Measurements from ENCODE around the gene ADCY7.

Gene ADCY7

DNA sequence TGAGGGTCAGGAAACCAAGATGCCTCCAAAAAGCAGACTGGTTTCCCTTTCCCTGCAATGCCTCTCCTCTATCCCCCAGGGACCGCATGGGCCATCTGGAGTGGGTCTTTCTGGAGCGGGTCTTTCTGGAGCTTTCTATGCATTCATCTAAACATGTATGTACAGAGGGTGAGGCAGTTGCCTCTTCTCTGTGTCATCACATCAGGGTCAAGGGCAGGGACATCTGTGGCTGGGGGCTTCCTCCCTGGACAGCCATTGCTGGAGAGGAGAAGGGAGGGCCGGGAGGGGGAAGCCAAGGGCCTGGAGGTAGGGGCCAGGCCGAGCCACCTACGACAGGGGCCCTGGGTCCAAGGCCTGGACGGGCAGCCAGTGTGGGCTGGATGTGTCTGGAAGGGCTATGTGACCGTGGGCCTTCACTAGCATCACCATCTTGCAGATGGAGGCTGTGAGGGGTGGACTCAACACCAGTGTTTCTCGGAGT lies 840 bp downstream of the ADCY7 start:
- Mint-ChIP-seq H3K9me3 (no peaks in the 10 kb centered on the region), H3K27ac (peak overlapping the region; percentile 97), H3K4me1 (peaks cover 42 to 86% of the 10 kb centered on the region in 2 donors), H3K36me3 (peaks cover 1 to 7% of the 10 kb centered on the region in 2 donors), H3K27me3 (peaks cover 0 to 4% of the 10 kb centered on the region in 2 donors), H3K4me3 (peak overlapping the region; percentile 89 to 91)
- DNase-seq (no peak), ATAC-seq (replicated peaks) (no peak)

DNA sequence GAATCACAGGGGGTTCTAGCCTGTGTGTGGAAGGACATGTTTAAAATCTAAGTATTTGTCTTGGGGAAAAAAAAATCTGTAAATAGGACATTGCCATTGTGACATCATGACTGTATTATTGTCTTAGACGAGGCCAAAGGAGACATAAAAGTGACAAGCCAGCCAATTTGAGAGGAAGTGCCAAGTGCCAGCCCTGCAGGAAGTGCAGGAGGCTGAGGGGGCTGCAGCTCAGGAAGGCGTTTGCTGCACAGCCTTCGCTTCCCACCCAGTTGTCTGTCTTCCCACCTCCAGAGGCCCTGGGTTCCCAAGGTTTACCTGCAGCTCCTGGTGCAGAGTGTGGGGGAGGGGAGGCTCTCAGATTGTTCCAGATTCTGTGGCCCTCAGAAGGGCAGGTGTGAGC lies 1.3 kb downstream of the ADCY7 start:
- no peak for DNase-seq
- no peak for ATAC-seq (replicated peaks)
- peaks cover 2 to 7% of the 10 kb centered on the region in 2 donors for H3K36me3 Mint-ChIP-seq
- peak overlapping the region; percentile 89 to 91 for H3K4me3 Mint-ChIP-seq
- H3K9me3 Mint-ChIP-seq, result no peaks in the 10 kb centered on the region
- peaks cover 45 to 89% of the 10 kb centered on the region in 2 donors for H3K4me1 Mint-ChIP-seq
- H3K27me3 Mint-ChIP-seq, result no peaks in the 10 kb centered on the region
- peak overlapping the region; percentile 7 for H3K27ac Mint-ChIP-seq

DNA sequence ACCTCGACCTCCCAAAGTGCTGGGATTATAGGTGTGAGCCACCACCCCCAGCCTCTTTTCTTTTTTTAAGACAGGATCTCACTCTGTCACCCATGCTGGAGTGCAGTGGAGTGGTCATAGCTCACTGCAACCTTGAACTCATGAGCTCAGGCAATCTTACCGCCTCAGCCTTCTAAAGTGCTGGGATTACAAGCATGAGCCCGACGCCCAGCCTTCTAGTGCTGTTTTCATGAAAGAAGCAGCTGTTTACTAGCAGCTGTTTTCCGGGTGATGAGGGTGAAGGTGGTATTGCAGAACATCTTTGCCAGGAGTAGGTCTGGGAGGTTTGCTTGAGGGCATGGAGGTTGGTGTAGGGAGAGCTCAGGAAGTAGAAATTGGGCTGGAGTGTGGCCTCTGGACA lies 2.0 kb downstream of the ADCY7 start:
- ATAC-seq (replicated peaks), result no peak
- no peaks in the 10 kb centered on the region for H3K27me3 Mint-ChIP-seq
- H3K4me3 Mint-ChIP-seq, result peak overlapping the region in 1 of 2 donors; percentile 91
- peaks cover 3 to 7% of the 10 kb centered on the region in 2 donors for H3K36me3 Mint-ChIP-seq
- H3K27ac Mint-ChIP-seq, result no peak overlapping the region
- no peaks in the 10 kb centered on the region for H3K9me3 Mint-ChIP-seq
- DNase-seq, result no peak
- peaks cover 52 to 96% of the 10 kb centered on the region in 2 donors for H3K4me1 Mint-ChIP-seq

DNA sequence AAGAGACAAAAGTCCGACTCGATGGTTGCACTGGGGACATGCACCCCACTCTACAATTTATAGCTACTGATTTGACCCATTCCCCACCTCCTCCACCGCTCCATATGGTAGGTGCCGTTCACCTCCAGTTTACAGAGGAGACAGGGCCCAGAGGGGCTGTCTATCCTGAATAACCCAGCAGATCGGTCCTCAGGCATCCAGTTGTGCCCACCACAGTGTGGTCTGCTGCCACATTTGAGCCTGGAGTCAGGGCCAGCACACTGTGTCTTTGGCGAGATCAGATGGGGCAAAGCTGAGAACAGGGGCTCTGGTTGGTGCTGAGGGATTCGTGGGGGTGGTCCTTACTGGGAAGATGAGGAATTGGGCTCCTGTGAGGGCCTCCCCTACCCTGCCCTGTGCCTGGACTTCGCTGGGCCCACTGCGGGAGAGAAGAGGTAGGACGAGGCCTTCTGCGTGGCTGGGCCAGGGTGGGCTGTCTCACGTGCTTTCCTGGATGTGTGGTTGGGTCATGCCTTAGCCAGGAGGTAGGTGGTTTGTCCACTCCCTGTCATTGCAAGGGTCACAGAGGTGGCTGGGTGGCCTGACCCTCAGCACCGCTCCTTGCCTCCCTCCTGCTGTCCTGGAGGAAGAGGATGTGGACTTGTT lies 2.8 kb downstream of the ADCY7 start:
- Mint-ChIP-seq H3K27me3 (no peaks in the 10 kb centered on the region), H3K36me3 (peaks cover 3 to 10% of the 10 kb centered on the region in 2 donors), H3K4me1 (peaks cover 53 to 97% of the 10 kb centered on the region in 2 donors), H3K27ac (peak overlapping the region; percentile 83), H3K9me3 (no peaks in the 10 kb centered on the region), H3K4me3 (no peak overlapping the region)
- DNase-seq (no peak), ATAC-seq (replicated peaks) (no peak)

DNA sequence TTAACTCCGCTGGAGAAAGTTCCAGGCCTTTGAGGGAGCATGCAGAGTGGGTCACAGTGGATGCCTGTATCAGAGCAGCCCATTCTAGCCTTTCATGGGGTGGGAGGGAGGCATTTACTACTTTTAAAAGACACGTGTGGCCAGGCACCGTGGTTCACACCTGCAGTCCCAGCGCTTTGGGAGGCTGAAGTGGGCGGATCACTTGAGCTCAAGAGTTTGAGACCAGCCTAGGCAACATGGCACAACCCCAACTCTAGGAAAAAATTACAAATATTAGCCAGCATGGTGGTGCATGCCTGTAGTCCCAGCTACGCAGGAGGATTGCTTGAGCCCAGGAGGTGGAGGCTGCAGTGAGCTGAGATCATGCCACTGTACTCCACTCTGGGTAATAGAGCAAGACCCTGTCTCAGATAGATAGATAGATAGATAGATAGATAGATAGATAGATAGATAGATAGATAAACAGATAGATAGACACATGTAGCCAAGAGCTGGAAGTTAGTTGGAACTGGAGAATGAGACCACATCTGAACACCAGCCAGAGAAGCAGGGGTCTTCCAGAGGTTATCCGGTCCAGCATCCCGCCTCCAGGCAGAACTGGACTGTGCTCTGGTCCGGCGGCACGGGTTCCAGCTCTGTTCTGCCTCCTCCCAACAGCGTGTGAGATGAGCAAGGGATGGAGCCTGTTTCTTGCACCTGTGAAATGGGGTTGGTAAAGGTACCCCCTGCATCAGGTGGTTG lies 3.6 kb downstream of the ADCY7 start:
- Mint-ChIP-seq H3K27me3 (no peaks in the 10 kb centered on the region), H3K36me3 (peaks cover 3 to 10% of the 10 kb centered on the region in 2 donors), H3K9me3 (no peaks in the 10 kb centered on the region), H3K4me1 (peaks cover 51 to 96% of the 10 kb centered on the region in 2 donors), H3K27ac (no peak overlapping the region), H3K4me3 (no peak overlapping the region)
- no peak for ATAC-seq (replicated peaks)
- DNase-seq, result no peak

DNA sequence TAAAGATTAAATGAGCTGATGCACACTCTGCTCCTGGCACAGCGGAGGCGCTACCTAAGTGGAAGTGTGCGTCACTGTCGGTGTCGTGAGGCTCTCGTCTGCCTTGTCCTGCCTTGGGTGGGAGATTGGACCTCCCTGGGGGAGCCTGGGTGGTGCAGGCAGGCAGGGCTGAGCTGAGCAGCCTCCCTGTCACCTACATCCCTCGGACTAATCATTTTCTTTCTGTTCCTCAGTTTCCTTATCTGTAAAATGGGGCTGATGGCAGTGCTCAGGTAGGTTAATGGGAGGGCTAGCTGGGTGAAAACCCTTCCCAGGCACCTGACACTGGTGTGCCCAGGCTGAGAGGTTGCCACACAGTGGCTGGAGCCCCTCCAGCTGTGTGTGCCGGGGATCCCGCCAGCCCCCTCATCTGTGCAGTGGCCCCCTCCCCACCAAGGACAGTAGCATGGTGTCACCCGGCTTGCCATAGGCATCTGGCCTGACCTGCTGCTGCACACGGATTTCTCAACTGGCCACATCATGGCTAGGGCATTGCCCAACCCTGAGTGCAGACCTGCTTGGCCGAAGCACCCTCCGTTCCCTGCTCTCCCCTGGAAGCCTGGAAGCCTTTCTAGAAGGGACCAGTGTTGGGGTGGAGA lies 4.3 kb downstream of the ADCY7 start:
- H3K4me1 Mint-ChIP-seq, result peaks cover 50 to 96% of the 10 kb centered on the region in 2 donors
- H3K4me3 Mint-ChIP-seq, result no peak overlapping the region
- DNase-seq (no peak), ATAC-seq (replicated peaks) (no peak)
- H3K9me3 Mint-ChIP-seq, result no peaks in the 10 kb centered on the region
- H3K27me3 Mint-ChIP-seq, result no peaks in the 10 kb centered on the region
- H3K27ac Mint-ChIP-seq, result no peak overlapping the region
- peaks cover 3 to 10% of the 10 kb centered on the region in 2 donors for H3K36me3 Mint-ChIP-seq

DNA sequence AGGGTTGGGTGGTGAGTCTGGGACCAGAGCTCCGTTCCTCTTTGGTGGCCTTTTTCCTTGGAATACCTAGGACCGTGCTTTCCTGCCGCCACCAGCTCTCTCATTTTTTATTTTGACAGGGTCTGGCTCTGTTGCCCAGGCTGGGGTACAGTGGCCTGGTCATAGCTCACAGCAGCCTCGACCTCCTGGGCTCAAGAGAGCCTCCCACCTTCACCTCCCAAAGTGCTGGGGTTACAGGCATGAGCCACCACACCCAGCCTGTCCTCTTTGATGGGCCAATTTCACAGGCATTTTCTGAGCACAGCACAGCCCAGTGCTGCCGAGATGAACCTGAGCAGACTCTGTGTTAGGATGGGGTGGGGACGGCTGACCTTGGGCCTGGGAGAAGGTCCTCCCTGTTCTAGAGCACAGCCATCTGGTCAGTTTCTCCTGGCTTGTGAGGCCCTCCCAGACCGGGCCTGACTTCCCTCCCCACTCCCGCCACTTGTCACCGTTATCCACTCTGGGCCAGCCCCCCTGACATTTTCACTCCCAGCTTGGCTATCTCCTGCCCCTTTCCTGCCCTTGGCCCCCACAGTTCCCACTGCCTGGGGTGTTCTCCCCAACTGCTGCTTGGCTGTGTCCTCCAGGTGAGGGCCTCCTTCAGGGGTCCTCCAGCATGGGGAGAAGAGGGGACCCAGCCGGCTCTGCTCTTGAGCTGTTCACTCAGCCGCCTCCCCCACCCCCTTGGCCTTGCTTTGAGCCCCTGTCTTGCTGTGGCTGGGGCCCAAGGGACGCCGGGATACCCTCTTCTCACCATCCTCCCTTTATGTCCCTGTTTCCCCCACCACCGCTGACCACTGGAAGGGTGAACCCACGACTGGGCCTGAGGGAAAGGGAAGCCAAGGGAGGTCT lies 5.0 kb downstream of the ADCY7 start:
- Mint-ChIP-seq H3K27me3 (no peaks in the 10 kb centered on the region), H3K4me3 (no peak overlapping the region), H3K9me3 (no peaks in the 10 kb centered on the region), H3K27ac (peak overlapping the region; percentile 59), H3K4me1 (peaks cover 48 to 96% of the 10 kb centered on the region in 2 donors), H3K36me3 (peaks cover 3 to 10% of the 10 kb centered on the region in 2 donors)
- DNase-seq (no peak), ATAC-seq (replicated peaks) (no peak)

DNA sequence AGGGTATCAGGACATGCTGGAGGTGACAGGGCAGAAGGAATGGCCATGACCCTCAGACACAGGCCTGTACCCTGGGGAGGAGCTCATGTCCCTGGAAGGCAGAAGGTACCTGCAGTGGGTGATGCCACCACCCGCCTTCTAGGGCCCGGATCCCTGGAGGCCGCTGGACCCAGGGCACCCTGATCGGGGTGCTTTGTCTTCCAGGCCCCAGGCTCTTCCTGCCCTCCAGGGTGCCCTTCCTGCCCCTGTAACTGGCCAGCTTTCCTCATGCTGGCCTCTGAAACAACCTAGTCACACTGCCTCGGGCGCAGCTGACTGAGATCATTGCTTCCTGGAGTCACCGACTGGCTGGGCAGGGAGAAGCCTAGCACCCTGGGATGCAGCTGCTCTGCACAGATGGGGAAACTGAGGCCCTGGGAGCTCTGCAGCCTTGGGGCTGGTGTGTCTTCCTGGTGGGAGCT lies 5.8 kb downstream of the ADCY7 start:
- peaks cover 3 to 10% of the 10 kb centered on the region in 2 donors for H3K36me3 Mint-ChIP-seq
- no peak overlapping the region for H3K4me3 Mint-ChIP-seq
- peak overlapping the region; percentile 80 for H3K27ac Mint-ChIP-seq
- DNase-seq (no peak), ATAC-seq (replicated peaks) (no peak)
- no peaks in the 10 kb centered on the region for H3K9me3 Mint-ChIP-seq
- H3K27me3 Mint-ChIP-seq, result no peaks in the 10 kb centered on the region
- peaks cover 49 to 98% of the 10 kb centered on the region in 2 donors for H3K4me1 Mint-ChIP-seq

DNA sequence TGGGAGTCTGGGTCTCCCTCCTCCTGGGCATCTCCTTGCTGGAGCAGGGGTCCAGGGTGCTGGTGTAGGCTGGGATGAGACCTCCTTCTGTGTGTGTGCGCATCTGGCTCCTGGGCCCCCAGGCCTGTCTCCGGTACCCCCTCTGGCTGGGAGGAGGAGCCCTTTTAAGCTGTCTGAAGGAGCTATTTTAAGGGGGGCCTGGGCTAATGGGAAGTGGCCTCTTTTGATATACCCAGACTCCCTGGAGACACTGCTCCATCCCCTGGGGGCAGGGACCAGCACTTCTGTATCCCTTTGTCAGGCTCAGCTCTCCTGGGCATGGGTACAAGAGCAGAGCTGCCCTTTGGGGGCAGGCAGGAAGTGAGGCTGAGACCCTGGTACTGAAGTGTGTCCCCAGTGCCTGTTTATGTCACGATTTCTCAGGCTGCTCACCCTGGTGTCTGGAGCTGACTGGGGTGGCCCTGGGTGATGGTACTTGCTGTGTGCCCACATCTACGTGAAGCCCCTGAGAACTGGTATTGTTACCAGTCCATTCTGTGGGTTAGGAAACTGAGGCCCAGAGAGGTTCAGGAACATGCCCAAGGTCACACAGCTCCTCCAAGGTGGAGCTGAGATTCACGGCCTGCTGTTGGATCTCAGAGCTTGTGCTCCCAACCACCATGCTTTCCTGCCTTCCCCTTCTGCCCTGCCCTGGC lies 6.5 kb downstream of the ADCY7 start:
- DNase-seq (no peak), ATAC-seq (replicated peaks) (no peak)
- peaks cover 8 to 15% of the 10 kb centered on the region in 2 donors for H3K36me3 Mint-ChIP-seq
- no peak overlapping the region for H3K4me3 Mint-ChIP-seq
- no peaks in the 10 kb centered on the region for H3K27me3 Mint-ChIP-seq
- H3K4me1 Mint-ChIP-seq, result peaks cover 46 to 98% of the 10 kb centered on the region in 2 donors
- H3K27ac Mint-ChIP-seq, result peak overlapping the region; percentile 80
- H3K9me3 Mint-ChIP-seq, result no peaks in the 10 kb centered on the region

DNA sequence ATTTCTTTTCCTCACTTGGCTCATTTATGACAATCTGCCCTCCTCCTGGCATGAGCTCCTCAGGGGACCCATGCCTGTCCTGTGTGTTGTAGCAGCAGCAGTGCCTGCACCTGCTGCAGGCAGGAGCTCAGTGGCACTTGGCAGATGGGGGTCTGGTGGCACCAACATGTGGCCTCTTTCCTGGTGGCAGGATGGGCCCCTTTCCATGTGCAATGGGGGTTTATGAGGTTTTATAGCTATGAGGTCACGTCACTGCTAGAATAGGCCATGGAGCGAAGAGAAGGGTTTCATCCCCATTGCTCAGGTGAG lies 7.0 kb downstream of the ADCY7 start:
- Mint-ChIP-seq H3K27ac (peak overlapping the region; percentile 100), H3K9me3 (peaks cover 1% of the 10 kb centered on the region in 2 donors), H3K36me3 (peaks cover 13 to 20% of the 10 kb centered on the region in 2 donors), H3K4me3 (peak overlapping the region; percentile 87 to 99), H3K4me1 (peaks cover 51 to 98% of the 10 kb centered on the region in 2 donors), H3K27me3 (no peaks in the 10 kb centered on the region)
- DNase-seq (no peak), ATAC-seq (replicated peaks) (no peak)

DNA sequence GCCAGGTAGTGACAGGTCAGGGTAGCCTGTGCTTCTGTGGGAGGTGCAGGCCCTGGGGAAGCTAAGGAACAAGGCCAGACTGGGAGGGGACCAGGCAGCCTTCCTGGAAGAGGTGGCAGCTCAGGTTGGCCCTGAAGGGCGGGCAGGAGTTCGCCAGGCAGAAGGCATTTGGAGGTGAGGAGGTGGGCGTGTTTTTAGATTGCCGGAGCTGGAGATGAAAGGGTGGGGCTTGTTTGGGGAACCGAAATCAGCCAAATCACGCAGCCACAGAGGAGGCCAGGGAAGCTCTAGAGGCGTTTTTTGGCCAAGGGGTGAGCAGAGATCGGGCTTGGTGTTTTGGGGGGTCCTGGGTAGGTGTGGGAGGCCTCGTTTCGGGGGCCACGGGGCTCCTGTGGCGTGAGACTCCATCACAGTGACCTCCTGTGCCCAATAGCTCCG lies 7.6 kb downstream of the ADCY7 start:
- Mint-ChIP-seq H3K36me3 (peaks cover 17 to 26% of the 10 kb centered on the region in 2 donors), H3K9me3 (peaks cover 2 to 4% of the 10 kb centered on the region in 2 donors), H3K27ac (peak overlapping the region; percentile 100), H3K4me1 (peaks cover 54 to 98% of the 10 kb centered on the region in 2 donors), H3K4me3 (peak overlapping the region; percentile 87 to 99), H3K27me3 (no peaks in the 10 kb centered on the region)
- peak; percentile 80 to 85 for ATAC-seq (replicated peaks)
- DNase-seq, result peak; percentile 79

DNA sequence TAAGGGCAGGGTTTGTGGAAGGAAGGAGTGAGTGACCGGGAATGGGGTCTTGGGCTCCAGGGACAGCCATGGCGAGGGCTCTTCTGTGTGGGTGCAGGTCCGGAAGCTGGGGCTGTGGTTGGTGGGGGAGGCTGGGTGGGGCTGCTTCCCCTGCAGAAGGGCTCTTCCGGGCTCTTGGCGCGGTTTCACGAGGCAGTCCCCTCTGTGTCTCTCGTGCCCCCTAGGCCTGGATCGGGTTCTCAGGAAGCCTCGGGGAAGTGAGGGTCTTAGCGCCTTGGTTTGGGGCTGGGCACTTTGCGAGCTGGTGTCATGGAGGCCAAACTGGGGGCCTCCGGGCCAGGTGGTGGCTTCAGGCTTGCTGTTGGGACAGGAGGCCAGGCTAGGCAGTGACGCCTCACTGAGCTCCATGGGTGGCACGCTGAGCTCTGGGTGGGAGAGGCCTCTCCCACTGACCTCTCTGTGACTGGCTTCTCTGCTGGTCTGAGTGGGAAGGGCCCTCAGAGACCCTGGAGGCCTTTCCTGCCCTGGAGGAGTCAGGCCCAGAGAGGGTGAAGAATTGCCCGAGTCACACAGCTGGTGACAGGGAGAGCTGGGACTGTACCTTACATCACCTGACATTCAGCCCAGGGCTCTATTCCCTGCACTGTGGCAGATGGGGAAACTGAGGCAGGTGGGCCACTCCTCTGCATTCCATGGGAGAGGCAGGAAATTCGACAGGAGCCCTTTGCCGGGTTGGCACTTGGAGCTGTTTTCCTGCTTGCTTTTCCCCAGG lies 8.2 kb downstream of the ADCY7 start:
- H3K36me3 Mint-ChIP-seq, result peaks cover 17 to 28% of the 10 kb centered on the region in 2 donors
- H3K27me3 Mint-ChIP-seq, result no peaks in the 10 kb centered on the region
- DNase-seq, result peak; percentile 52
- H3K4me3 Mint-ChIP-seq, result peak overlapping the region; percentile 87 to 99
- H3K4me1 Mint-ChIP-seq, result peaks cover 56 to 98% of the 10 kb centered on the region in 2 donors
- H3K9me3 Mint-ChIP-seq, result peaks cover 2 to 4% of the 10 kb centered on the region in 2 donors
- ATAC-seq (replicated peaks), result peak; percentile 57 to 69
- H3K27ac Mint-ChIP-seq, result peak overlapping the region; percentile 100

DNA sequence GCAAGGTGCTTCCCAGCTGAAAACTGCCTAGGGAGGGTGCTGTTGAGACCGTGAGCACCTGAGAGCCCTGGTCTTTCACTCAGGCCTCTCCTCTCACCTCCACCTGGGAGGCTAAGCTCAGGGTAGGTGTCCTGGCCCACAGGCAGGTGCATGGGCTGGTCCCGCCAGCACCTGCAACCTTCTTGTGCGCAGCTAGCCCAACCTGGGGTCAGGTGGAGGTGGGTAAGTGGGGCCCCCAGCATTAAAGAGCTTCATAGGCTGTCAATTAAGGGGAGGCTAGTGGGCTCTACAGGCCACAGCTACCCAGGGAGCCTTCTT lies 8.7 kb downstream of the ADCY7 start:
- Mint-ChIP-seq H3K4me3 (peak overlapping the region; percentile 87 to 99), H3K27ac (peak overlapping the region; percentile 100), H3K27me3 (no peaks in the 10 kb centered on the region), H3K4me1 (peaks cover 62 to 98% of the 10 kb centered on the region in 2 donors), H3K9me3 (peaks cover 2 to 4% of the 10 kb centered on the region in 2 donors), H3K36me3 (peaks cover 20 to 33% of the 10 kb centered on the region in 2 donors)
- no peak for ATAC-seq (replicated peaks)
- no peak for DNase-seq

All from stimulated activated naive B cell treated with anti-CD40 and anti-IgM and Interleukin-4, amounts not matched to agents 10 μg/mL and 1 μg/mL and 100 μg/mL, for 72 hours (primary cell).